HepG2 (cell line): ENCODE results near the gene RASSF7. TPM values are rescaled to one million over a fixed set of nuclear protein-coding genes. Genes with fewer than 3 reads are reported as not detected.

Source experiments
- FOXM1 ChIP-seq: sonication (generic); formaldehyde crosslinking; IDR thresholded peaks from 2 replicates; pipeline ENCODE4 v1.5.0; 2020; ENCODE audit warnings: missing genetic modification reagents
- HMGA1 ChIP-seq: sonication (generic); formaldehyde crosslinking; conservative IDR thresholded peaks from 2 replicates; pipeline ENCODE4 v1.4.0; 2020; ENCODE audit warnings: missing genetic modification reagents
- MAF1 ChIP-seq: sonication (generic); formaldehyde crosslinking; IDR thresholded peaks from 2 replicates; pipeline ENCODE4 v1.5.0; 2020; ENCODE audit warnings: missing genetic modification reagents, borderline replicate concordance
- PRMT3 ChIP-seq: sonication (generic); formaldehyde crosslinking; IDR thresholded peaks from 2 replicates; pipeline ENCODE4 v1.8.1; 2022; ENCODE audit warnings: low read depth, mild to moderate bottlenecking, moderate library complexity, missing genetic modification reagents, borderline replicate concordance
- SCMH1 ChIP-seq: sonication (generic); formaldehyde crosslinking; IDR thresholded peaks from 2 replicates; pipeline ENCODE4 v1.9.0; 2021; ENCODE audit warnings: missing genetic modification reagents, mild to moderate bottlenecking, borderline replicate concordance
- SMARCE1 ChIP-seq: fragments of 450-650 bp; IDR thresholded peaks from 2 replicates; pipeline ENCODE4 v1.6.1; 2017; ENCODE audit warnings: borderline replicate concordance
- SPEN ChIP-seq: sonication (generic); formaldehyde crosslinking; IDR thresholded peaks from 2 replicates; pipeline ENCODE4 v1.5.1; 2020; ENCODE audit warnings: low read depth, mild to moderate bottlenecking, missing genetic modification reagents
- TEAD3 ChIP-seq: optimal IDR thresholded peaks from 2 replicates; pipeline ENCODE3; 2016; ENCODE audit warnings: borderline replicate concordance
- TGIF2 ChIP-seq: IDR thresholded peaks from 2 replicates; pipeline ENCODE4 v1.6.1; 2016; ENCODE audit warnings: control low read depth, missing compliant biosample characterization
- THYN1 ChIP-seq: sonication (generic); formaldehyde crosslinking; IDR thresholded peaks from 2 replicates; pipeline ENCODE4 v1.8.1; 2023; ENCODE audit warnings: low read depth, mild to moderate bottlenecking, moderate library complexity, missing genetic modification reagents, borderline replicate concordance
- YEATS2 ChIP-seq: sonication (generic); formaldehyde crosslinking; IDR thresholded peaks from 2 replicates; pipeline ENCODE4 v1.4.0; 2020; ENCODE audit warnings: missing genetic modification reagents, borderline replicate concordance
- ZC3H4 ChIP-seq: sonication (generic); formaldehyde crosslinking; IDR thresholded peaks from 2 replicates; pipeline ENCODE4 v1.4.0; 2020; ENCODE audit warnings: missing genetic modification reagents, borderline replicate concordance
- ZMYM3 ChIP-seq: sonication (generic); formaldehyde crosslinking; IDR thresholded peaks from 2 replicates; pipeline ENCODE4 v1.5.1; 2020; ENCODE audit warnings: mild to moderate bottlenecking, missing genetic modification reagents
- ZNF260 ChIP-seq: sonication (generic); formaldehyde crosslinking; IDR thresholded peaks from 2 replicates; pipeline ENCODE4 v1.4.0; 2020; ENCODE audit warnings: missing genetic modification reagents, low read depth, mild to moderate bottlenecking, borderline replicate concordance
- ZNF431 ChIP-seq: sonication (generic); formaldehyde crosslinking; IDR thresholded peaks from 2 replicates; pipeline ENCODE4 v1.9.0; 2022; ENCODE audit warnings: missing genetic modification reagents, low read depth, mild to moderate bottlenecking, borderline replicate concordance
- ZNF549 ChIP-seq: sonication (generic); formaldehyde crosslinking; IDR thresholded peaks from 2 replicates; pipeline ENCODE4 v1.5.0; 2020; ENCODE audit warnings: missing genetic modification reagents
- ZSCAN31 ChIP-seq: sonication (generic); formaldehyde crosslinking; IDR thresholded peaks from 2 replicates; pipeline ENCODE4 v1.5.0; 2020; ENCODE audit warnings: low read depth, mild to moderate bottlenecking, missing genetic modification reagents
- polyA plus RNA-seq, 8 experiments: library from polyadenylated mRNA; depleted of rRNA in 3 of 8; stranded (reverse) in 7 of 8; unstranded in 1 of 8; fragments of >200 nt; fragmentation: Illumina TruSeq in 4 of 8; extraction: Trizol in 4 of 8; gene quantifications; 2 replicates each; pipeline versions ENCODE4 v1.2.1 to v1.2.3, GENCODE V29; 2011 to 2016; ENCODE audit warnings: low read depth in 4 of 8, missing spikeins in 1 of 8, mixed read lengths in 1 of 8; ENCODE audit not compliant: insufficient read depth in 1 of 8
- total RNA-seq, 5 experiments: library from RNA; depleted of rRNA; stranded (reverse); fragments of >200 nt; fragmentation: Illumina TruSeq; extraction: Trizol; gene quantifications; 2 replicates each; pipeline ENCODE4 v1.2.3, GENCODE V29; 2016; ENCODE audit warnings: low read depth in 1 of 5
- TF ChIP-seq, protein P1 (sequence below): sonication (generic); formaldehyde crosslinking; IDR thresholded peaks from 2 replicates; pipeline ENCODE4 v1.4.0; 2020; ENCODE audit warnings: missing genetic modification reagents, borderline replicate concordance
- TF ChIP-seq, protein P2 (sequence below), 2 experiments: IDR thresholded peaks; 2 replicates each; pipeline ENCODE4 v1.6.1; 2011 to 2012; ENCODE audit warnings: low read length in 2 of 2, borderline replicate concordance in 1 of 2, low read depth in 1 of 2, mild to moderate bottlenecking in 1 of 2, moderate library complexity in 1 of 2
- TF ChIP-seq, protein P3 (sequence below): sonication (generic); formaldehyde crosslinking; conservative IDR thresholded peaks from 2 replicates; pipeline ENCODE4 v1.5.0; 2020; ENCODE audit warnings: missing genetic modification reagents
- TF ChIP-seq, protein P4 (sequence below): sonication (generic); formaldehyde crosslinking; IDR thresholded peaks from 2 replicates; pipeline ENCODE4 v1.4.0; 2020; ENCODE audit warnings: missing genetic modification reagents, low read depth, mild to moderate bottlenecking, borderline replicate concordance

Gene RASSF7
- total and polyA plus RNA-seq, 2 of the 13 experiments (the other 11 are each of a cell fraction or from before 2014, with no cell fraction given) = 20.2 to 28.6 TPM

DNA sequence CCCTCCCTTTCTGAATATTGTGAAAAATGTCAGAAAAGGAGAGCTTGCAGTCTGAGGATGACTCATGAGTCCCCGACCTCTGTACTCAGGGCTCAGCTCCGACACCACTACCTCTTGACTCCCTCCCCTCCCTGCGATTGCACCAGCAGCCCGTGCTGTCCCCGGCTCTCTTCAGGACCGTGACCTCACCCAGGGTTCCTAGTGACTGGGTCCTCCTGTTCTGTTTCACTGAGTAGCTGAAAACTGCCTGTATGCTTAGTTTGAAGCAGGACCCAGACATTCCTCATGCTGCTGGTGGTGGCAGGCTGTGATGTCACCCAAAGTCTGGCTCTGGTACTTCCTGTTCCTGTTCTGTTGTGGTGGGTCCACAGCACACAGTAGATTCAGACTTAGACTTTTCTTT, 27.2 kb downstream of the RASSF7 start (continued):
- no peak for TF ChIP-seq PRMT3 (CRISPR knock-in tag)
- TF ChIP-seq ZSCAN31 (CRISPR knock-in tag) = no peak
- TF ChIP-seq, protein P1, sequence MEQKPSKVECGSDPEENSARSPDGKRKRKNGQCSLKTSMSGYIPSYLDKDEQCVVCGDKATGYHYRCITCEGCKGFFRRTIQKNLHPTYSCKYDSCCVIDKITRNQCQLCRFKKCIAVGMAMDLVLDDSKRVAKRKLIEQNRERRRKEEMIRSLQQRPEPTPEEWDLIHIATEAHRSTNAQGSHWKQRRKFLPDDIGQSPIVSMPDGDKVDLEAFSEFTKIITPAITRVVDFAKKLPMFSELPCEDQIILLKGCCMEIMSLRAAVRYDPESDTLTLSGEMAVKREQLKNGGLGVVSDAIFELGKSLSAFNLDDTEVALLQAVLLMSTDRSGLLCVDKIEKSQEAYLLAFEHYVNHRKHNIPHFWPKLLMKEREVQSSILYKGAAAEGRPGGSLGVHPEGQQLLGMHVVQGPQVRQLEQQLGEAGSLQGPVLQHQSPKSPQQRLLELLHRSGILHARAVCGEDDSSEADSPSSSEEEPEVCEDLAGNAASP (CRISPR knock-in tag) = peak; percentile 95; the same call in 1 of the 2 replicates
- no peak for TF ChIP-seq SPEN (CRISPR knock-in tag)
- no peak for TF ChIP-seq MAF1 (CRISPR knock-in tag)
- TF ChIP-seq THYN1 (CRISPR knock-in tag) = no peak
- TF ChIP-seq SMARCE1 = no peak
- TF ChIP-seq ZNF431 (CRISPR knock-in tag) = 0 out of 2 replicates have a peak, but pooled peaks have one; percentile 38
- TF ChIP-seq ZMYM3 (CRISPR knock-in tag) = peak; percentile 49; the same call in 1 of the 2 replicates
- TF ChIP-seq TGIF2 = no peak
- no peak for TF ChIP-seq FOXM1 (CRISPR knock-in tag)
- TF ChIP-seq, protein P2, sequence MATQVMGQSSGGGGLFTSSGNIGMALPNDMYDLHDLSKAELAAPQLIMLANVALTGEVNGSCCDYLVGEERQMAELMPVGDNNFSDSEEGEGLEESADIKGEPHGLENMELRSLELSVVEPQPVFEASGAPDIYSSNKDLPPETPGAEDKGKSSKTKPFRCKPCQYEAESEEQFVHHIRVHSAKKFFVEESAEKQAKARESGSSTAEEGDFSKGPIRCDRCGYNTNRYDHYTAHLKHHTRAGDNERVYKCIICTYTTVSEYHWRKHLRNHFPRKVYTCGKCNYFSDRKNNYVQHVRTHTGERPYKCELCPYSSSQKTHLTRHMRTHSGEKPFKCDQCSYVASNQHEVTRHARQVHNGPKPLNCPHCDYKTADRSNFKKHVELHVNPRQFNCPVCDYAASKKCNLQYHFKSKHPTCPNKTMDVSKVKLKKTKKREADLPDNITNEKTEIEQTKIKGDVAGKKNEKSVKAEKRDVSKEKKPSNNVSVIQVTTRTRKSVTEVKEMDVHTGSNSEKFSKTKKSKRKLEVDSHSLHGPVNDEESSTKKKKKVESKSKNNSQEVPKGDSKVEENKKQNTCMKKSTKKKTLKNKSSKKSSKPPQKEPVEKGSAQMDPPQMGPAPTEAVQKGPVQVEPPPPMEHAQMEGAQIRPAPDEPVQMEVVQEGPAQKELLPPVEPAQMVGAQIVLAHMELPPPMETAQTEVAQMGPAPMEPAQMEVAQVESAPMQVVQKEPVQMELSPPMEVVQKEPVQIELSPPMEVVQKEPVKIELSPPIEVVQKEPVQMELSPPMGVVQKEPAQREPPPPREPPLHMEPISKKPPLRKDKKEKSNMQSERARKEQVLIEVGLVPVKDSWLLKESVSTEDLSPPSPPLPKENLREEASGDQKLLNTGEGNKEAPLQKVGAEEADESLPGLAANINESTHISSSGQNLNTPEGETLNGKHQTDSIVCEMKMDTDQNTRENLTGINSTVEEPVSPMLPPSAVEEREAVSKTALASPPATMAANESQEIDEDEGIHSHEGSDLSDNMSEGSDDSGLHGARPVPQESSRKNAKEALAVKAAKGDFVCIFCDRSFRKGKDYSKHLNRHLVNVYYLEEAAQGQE (IDR thresholded peaks at IDR 0.05; ENCODE audit: borderline replicate concordance in 1 of 2, low read depth in 1 of 2, low read length in 2 of 2) = no peak
- TF ChIP-seq, protein P3, sequence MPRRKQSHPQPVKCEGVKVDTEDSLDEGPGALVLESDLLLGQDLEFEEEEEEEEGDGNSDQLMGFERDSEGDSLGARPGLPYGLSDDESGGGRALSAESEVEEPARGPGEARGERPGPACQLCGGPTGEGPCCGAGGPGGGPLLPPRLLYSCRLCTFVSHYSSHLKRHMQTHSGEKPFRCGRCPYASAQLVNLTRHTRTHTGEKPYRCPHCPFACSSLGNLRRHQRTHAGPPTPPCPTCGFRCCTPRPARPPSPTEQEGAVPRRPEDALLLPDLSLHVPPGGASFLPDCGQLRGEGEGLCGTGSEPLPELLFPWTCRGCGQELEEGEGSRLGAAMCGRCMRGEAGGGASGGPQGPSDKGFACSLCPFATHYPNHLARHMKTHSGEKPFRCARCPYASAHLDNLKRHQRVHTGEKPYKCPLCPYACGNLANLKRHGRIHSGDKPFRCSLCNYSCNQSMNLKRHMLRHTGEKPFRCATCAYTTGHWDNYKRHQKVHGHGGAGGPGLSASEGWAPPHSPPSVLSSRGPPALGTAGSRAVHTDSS (CRISPR knock-in tag) = no peak
- TF ChIP-seq, protein P4, sequence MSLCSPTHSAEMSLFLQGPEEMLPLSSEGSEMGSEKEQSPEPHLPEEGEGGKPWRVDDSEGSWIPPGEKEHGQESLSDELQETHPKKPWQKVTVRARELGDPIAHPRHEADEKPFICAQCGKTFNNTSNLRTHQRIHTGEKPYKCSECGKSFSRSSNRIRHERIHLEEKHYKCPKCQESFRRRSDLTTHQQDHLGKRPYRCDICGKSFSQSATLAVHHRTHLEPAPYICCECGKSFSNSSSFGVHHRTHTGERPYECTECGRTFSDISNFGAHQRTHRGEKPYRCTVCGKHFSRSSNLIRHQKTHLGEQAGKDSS (CRISPR knock-in tag) = peak; percentile 49; the same call in 1 of the 2 replicates
- no peak for TF ChIP-seq ZNF549 (CRISPR knock-in tag)
- TF ChIP-seq TEAD3 (CRISPR knock-in tag) = peak; percentile 68
- peak; percentile 53; the same call in 1 of the 2 replicates for TF ChIP-seq YEATS2 (CRISPR knock-in tag)
- TF ChIP-seq ZNF260 (CRISPR knock-in tag) = no peak
- no peak for TF ChIP-seq SCMH1 (CRISPR knock-in tag)
- TF ChIP-seq ZC3H4 (CRISPR knock-in tag) = no peak
- TF ChIP-seq HMGA1 = no peak
